Left renal cortex interstitium (tissue), 4 donors: ENCODE results near the gene CTTNBP2. TPM values are rescaled to one million over a fixed set of nuclear protein-coding genes. Genes with fewer than 3 reads are reported as not detected.

Source experiments
- DNase-seq, 4 donors: peaks; one replicate each; pipeline ENCODE4 v3.0.0-alpha.2; 2013; ENCODE audit warnings: low read depth in 4 of 4, low spot score in 2 of 4, missing footprints in 1 of 4
- polyA plus RNA-seq, 4 donors: library from polyadenylated mRNA; unstranded; fragments of 120-200 nt; gene quantifications; one replicate each; pipeline ENCODE4 v1.2.1, GENCODE V29; 2013; ENCODE audit not compliant: insufficient read length in 4 of 4

The CTTNBP2 gene
- polyA plus RNA-seq, 4 donors, result 23.2 to 34.1 (median 25.8) TPM

DNA sequence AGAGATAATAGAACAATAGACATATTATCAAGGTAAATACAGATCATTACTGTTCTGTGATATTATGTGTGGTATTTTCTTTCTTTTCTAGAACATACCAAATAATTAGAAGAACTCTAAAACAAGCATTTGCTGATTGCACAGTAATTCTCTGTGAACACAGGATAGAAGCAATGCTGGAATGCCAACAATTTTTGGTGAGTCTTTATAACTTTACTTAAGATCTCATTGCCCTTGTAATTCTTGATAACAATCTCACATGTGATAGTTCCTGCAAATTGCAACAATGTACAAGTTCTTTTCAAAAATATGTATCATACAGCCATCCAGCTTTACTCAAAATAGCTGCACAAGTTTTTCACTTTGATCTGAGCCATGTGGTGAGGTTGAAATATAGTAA is 207.9 kb downstream of the CTTNBP2 start:
- DNase-seq, result no peak

DNA sequence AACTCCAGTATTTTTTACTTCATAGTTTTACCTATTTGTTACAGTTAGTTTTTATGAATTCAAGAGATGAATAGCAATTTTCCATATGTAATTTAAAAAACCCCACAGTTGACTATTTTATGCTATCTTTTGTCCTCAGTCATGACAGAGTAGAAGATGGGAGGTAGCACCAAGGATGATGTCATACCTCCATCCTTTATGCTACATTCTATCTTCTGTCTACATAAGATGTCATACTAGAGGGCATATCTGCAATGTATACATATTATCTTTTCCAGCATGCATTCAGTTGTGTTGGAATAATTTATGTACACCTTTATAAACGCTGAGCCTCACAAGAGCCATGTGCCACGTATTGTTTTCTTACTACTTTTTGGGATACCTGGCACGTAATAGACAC is 209.2 kb downstream of the CTTNBP2 start:
- no peak for DNase-seq

DNA sequence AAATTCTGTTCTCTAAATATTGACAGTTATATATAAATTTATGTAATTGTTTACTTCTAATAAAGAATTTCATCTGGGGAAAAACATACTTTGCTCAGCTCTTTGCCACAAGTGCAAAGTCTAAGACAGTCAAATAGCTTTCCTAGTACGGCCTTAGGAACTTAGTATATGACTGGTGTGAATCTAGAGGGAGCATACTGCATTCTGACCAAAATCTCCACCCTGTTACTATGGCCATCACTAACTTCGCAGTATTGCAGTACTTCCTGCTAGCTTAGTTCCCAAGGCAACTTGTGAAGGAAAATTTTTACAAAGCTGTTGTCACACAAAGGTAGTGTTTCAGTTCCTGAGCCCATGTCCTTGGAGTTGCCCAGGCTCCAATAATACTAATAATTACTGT is 211.9 kb downstream of the CTTNBP2 start:
- no peak for DNase-seq
